Measurements from ENCODE around the gene NSF. TPM values are rescaled to one million over a fixed set of nuclear protein-coding genes. Genes with fewer than 3 reads are reported as not detected.
"Not testable (repeated sequence)": the region's sequence is repeated elsewhere in the genome, so short reads cannot be mapped to it uniquely, and the experiment has no call there.

NSF gene
- 10 to 100 TPM; 37.0 to 37.9 TPM for total RNA-seq

DNA sequence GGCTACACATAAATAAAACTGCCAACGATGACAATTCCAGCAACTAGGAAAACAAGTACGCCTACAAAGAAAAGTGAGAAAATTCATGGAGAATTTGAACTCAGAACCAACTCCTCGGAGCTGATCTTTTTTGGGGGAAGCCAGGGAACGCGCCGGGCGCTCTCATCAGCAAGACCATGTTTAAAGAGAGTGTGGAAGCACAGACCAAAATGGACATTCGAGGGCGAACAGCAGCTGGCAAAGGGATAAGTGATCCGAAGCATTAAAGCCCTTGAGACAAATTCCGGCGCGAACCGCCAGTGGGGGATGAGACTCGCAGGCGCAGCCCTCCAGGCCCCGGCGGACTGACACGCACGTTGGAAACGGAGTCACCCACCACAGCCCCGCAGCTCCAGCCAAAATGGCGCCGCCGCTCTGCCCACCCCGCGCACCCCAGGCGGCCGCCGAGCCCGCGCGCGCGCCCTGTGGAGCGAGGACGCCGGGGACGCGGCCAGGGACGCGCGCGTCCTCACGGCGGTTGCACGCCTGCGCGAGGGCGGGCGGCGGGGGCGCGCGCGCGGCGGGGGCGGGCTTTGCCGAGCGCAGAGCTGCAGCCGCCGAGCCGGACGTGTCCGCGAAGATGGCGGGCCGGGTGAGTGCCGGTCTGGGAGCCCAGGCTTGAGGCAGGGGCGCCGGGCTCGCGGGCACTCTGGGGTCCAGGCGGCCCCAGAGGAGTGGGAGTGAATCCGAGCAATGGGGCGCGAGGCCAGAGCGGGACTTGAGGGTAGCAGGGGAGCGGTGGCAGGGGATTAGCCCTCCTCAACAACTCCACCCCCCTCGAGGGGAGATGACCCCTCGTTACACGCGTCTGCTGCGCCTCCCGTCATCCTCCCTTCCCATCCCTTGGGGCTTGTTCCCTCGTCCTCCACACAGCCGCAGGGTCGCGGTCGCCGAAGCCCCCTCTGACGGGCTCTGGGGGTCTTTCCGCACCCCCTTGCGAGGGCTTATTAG, at the start of gene NSF:
NSF (plus strand) TSS at position 513 of the 990 bp plus-strand sequence; CDS start at position 620, 107 bp downstream.
- DNase-seq, H3K4me3 Mint-ChIP-seq, H3K27ac Mint-ChIP-seq, H3K27me3 Mint-ChIP-seq, H3K9me3 Mint-ChIP-seq, H3K36me3 Mint-ChIP-seq, H3K4me1 Mint-ChIP-seq: not testable (repeated sequence)

GRCh38 chr17:46548607-46549006, 41.9 kb upstream of the NSF start:
- H3K36me3 Mint-ChIP-seq, H3K4me1 Mint-ChIP-seq, H3K27ac Mint-ChIP-seq, H3K4me3 Mint-ChIP-seq, H3K27me3 Mint-ChIP-seq, H3K9me3 Mint-ChIP-seq: not testable (repeated sequence)
- peak; percentile 1 for DNase-seq

GRCh38 chr17:46559155-46559554, 31.3 kb upstream of the NSF start:
- not testable (repeated sequence) for H3K4me1 Mint-ChIP-seq, H3K36me3 Mint-ChIP-seq, H3K27me3 Mint-ChIP-seq, DNase-seq, H3K27ac Mint-ChIP-seq, H3K9me3 Mint-ChIP-seq, H3K4me3 Mint-ChIP-seq

DNA sequence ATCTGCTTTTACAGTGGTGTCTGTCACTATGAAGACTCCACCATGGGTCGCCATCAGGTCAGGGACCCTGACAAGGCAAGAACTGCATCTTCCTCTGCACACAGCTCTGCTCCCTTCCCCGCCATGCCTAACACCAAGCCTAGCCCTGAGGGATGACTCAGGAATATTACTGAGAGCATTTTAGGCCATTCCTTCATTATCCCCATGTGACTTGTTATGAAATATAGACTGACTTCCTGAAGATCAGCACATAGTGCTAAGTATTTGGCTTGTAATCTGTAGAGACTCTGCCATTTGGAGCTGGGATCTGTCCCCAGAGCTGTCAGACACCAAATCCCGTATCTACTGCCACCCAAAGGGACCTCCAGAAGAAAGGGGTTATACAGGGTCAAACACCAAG, 30.4 kb upstream of the NSF start:
- not testable (repeated sequence) for H3K27me3 Mint-ChIP-seq, H3K36me3 Mint-ChIP-seq, H3K9me3 Mint-ChIP-seq, H3K4me1 Mint-ChIP-seq, H3K4me3 Mint-ChIP-seq, DNase-seq, H3K27ac Mint-ChIP-seq

- H3K27ac Mint-ChIP-seq, H3K4me3 Mint-ChIP-seq, H3K4me1 Mint-ChIP-seq, DNase-seq, H3K9me3 Mint-ChIP-seq, H3K36me3 Mint-ChIP-seq, H3K27me3 Mint-ChIP-seq: not testable (repeated sequence)
Measured at GRCh38 chr17:46566284-46566683, 24.2 kb upstream of the NSF start.

DNA sequence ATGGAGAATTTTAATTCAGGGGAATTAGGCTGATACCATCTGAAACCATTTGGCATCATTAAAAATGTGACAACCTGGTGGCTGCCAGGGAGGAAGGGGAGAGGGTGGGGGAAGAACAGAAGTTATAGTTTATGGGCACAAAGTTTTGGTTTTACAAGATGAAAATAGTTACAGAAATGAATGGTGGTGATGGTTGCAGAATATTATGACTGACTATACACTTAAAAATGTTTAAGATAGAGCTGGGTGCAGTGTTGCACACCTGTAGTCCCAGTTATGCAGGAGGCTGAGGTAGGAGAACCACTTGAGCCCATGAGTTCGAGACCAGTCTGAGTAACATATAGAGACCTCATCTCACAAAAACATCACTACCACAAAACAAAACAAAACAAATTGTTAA, 23.5 kb upstream of the NSF start:
- not testable (repeated sequence) for H3K9me3 Mint-ChIP-seq, H3K36me3 Mint-ChIP-seq, H3K27ac Mint-ChIP-seq, H3K27me3 Mint-ChIP-seq, H3K4me3 Mint-ChIP-seq, DNase-seq, H3K4me1 Mint-ChIP-seq

GRCh38 chr17:46571796-46572195, 18.7 kb upstream of the NSF start:
- H3K4me1 Mint-ChIP-seq, H3K27ac Mint-ChIP-seq: not testable (repeated sequence)

DNA sequence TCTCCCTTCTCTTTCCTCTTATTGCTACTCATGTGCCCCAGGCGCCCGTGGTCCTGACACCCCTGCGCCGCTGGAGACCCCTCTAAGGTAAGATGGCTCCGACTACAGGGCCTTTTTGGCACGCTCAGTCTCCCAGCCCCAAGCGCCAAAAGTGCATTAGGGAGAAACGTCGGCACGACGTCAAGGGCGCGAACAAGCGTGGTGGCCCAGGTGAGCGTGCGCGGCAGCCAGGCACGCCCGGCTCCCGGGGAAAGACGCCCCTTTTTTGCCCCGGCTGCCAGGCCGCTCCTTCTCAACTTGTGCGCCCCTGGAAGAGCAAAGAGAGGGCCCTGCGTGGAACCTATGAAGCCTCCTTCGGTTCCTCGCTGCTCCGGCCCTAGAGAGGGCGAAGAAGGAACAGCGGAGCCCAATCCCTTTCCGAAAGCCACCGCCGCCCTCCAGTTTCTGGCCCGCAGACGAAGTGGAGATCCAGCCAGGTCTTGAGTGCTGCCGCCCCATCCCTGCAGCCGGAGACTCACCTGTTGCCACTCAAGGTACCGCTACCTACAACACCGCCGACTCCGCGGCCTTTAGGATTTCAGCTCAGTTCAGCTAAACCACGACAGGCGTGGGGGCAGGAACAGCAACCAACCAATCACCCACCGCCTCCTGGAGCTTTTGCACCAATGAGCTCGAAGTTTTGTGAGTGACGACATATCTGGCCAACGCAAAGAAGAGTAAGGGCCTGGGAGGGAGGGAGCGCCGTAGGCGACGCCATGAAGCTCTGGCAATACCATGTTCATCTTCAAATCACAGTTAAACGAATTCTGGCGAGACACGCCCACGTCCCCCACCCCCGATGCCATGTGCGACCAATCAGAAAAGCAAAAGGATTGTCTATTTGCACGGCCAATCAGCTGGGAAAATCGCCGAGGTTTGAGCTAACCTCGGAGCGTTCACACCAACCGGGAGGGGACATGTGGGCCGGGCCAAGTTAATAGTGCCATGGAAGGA, 11.1 kb upstream of the NSF start, which contains the start of gene ARL17A:
ARL17A (minus strand) TSS at position 609 of the 993 bp plus-strand sequence. CDS start 3,369 bp downstream, outside the sequence.
- not testable (repeated sequence) for H3K9me3 Mint-ChIP-seq

More at GRCh38 chr17:46571796-46572195, 18.7 kb upstream of the NSF start:
- not testable (repeated sequence) for H3K36me3 Mint-ChIP-seq, H3K9me3 Mint-ChIP-seq, H3K27me3 Mint-ChIP-seq, DNase-seq, H3K4me3 Mint-ChIP-seq

GRCh38 chr17:46580082-46580481, 10.4 kb upstream of the NSF start:
- DNase-seq, H3K4me3 Mint-ChIP-seq, H3K4me1 Mint-ChIP-seq, H3K9me3 Mint-ChIP-seq, H3K36me3 Mint-ChIP-seq, H3K27me3 Mint-ChIP-seq, H3K27ac Mint-ChIP-seq: not testable (repeated sequence)

More for the DNA sequence above, 11.1 kb upstream of the NSF start, which contains the start of gene ARL17A:
- H3K4me3 Mint-ChIP-seq, H3K36me3 Mint-ChIP-seq, H3K27me3 Mint-ChIP-seq, H3K4me1 Mint-ChIP-seq, H3K27ac Mint-ChIP-seq: not testable (repeated sequence)
- peak; percentile 88 for DNase-seq

- H3K27ac Mint-ChIP-seq, H3K4me1 Mint-ChIP-seq, H3K9me3 Mint-ChIP-seq, H3K4me3 Mint-ChIP-seq, DNase-seq, H3K27me3 Mint-ChIP-seq, H3K36me3 Mint-ChIP-seq: not testable (repeated sequence)
Measured at GRCh38 chr17:46585444-46585843, 5.0 kb upstream of the NSF start.

- H3K4me3 Mint-ChIP-seq, H3K9me3 Mint-ChIP-seq, DNase-seq, H3K27me3 Mint-ChIP-seq, H3K27ac Mint-ChIP-seq, H3K36me3 Mint-ChIP-seq, H3K4me1 Mint-ChIP-seq: not testable (repeated sequence)
Measured at GRCh38 chr17:46591332-46591731, 863 bp downstream of the NSF start.

GRCh38 chr17:46598344-46598931, 8.0 kb downstream of the NSF start:
- not testable (repeated sequence) for H3K4me3 Mint-ChIP-seq, H3K4me1 Mint-ChIP-seq, H3K9me3 Mint-ChIP-seq, H3K27ac Mint-ChIP-seq, DNase-seq, H3K36me3 Mint-ChIP-seq, H3K27me3 Mint-ChIP-seq

DNA sequence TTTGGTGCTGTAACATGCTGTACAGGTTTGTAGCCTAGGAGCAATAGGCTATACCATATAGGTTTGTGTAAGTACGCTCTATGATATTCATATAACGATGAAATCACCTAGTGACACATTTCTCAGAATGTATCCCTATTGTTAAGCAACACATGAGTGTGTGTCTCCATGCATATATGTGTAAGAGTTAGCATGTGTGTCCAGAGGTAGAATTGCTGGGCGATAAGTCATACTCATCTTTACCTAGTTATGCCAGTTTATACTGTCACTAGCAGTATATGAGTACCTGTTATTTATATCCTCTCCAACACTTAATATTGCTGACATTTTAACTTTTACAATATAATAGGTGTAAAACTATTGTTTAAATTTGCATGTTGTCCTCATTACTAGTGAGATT, 10.3 kb downstream of the NSF start:
- H3K27ac Mint-ChIP-seq, H3K4me1 Mint-ChIP-seq, H3K4me3 Mint-ChIP-seq, H3K27me3 Mint-ChIP-seq, H3K9me3 Mint-ChIP-seq, DNase-seq, H3K36me3 Mint-ChIP-seq: not testable (repeated sequence)

DNA sequence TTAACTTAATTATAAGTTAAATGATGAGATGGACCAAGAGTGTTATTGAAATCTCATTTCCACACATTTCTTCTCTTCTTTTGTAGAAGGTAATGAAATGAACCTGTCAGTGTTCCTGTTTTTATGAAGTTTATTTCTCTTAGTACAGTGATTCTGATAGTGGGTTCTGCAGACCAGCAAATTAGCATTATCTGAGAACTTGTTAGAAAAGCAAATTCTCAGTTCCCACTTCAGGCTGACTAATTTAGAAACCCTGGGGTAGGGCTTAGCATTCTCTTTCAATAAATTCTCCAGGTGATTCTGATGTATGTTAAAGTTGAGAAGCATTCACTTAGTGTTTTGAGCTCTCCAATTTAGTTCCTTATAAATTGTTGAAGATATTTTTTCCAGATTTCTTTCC, 12.7 kb downstream of the NSF start:
- H3K4me3 Mint-ChIP-seq, H3K36me3 Mint-ChIP-seq, H3K27me3 Mint-ChIP-seq, DNase-seq, H3K4me1 Mint-ChIP-seq, H3K27ac Mint-ChIP-seq, H3K9me3 Mint-ChIP-seq: not testable (repeated sequence)

GRCh38 chr17:46611304-46611703, 20.8 kb downstream of the NSF start:
- H3K4me3 Mint-ChIP-seq, DNase-seq, H3K27me3 Mint-ChIP-seq, H3K9me3 Mint-ChIP-seq, H3K36me3 Mint-ChIP-seq, H3K4me1 Mint-ChIP-seq, H3K27ac Mint-ChIP-seq: not testable (repeated sequence)
